Naive B cell (primary cell): ENCODE data around the gene FER. TPM values are rescaled to one million over a fixed set of nuclear protein-coding genes. Genes with fewer than 3 reads are reported as not detected.
"Not testable (repeated sequence)": the region's sequence is repeated elsewhere in the genome, so short reads cannot be mapped to it uniquely, and the experiment has no call there.

Source experiments
- ATAC-seq, 2 donors: fragments of 150-1000 bp; cut with Tn5 transposase; 2 replicates each; pipeline ENCODE4 v1.10.0; 2021; ENCODE audit warnings: low read depth in 2 of 2, mild to moderate bottlenecking in 2 of 2, moderate library complexity in 2 of 2
- DNase-seq: peaks from one replicate; pipeline ENCODE4 v3.0.0; 2022
- H3K27ac Mint-ChIP-seq, 6 donors: one replicate each; pipeline ENCODE4 v1.8.0; 2020 to 2022; ENCODE audit warnings: mild to moderate bottlenecking in 6 of 6, mixed read lengths in 6 of 6, moderate library complexity in 5 of 6, inconsistent platforms in 2 of 6
- H3K27me3 Mint-ChIP-seq, 3 donors: one replicate each; pipeline ENCODE4 v1.8.0; 2021 to 2022; ENCODE audit warnings: mixed read lengths in 3 of 3, mild to moderate bottlenecking in 1 of 3
- H3K36me3 Mint-ChIP-seq, 2 donors: one replicate each; pipeline ENCODE4 v1.8.0; 2020 to 2022; ENCODE audit warnings: mixed read lengths in 2 of 2, inconsistent platforms in 1 of 2, mild to moderate bottlenecking in 1 of 2
- H3K4me1 Mint-ChIP-seq, 3 donors: one replicate each; pipeline ENCODE4 v1.8.0; 2020 to 2022; ENCODE audit warnings: mixed read lengths in 3 of 3, inconsistent platforms in 1 of 3, mild to moderate bottlenecking in 1 of 3, moderate library complexity in 1 of 3
- H3K4me3 Mint-ChIP-seq, 8 donors: one replicate each; pipeline ENCODE4 v1.8.0; 2020 to 2022; ENCODE audit warnings: mild to moderate bottlenecking in 8 of 8, mixed read lengths in 8 of 8, moderate library complexity in 8 of 8, inconsistent platforms in 2 of 8
- H3K9me3 Mint-ChIP-seq, 7 donors: one replicate each; pipeline ENCODE4 v1.8.0; 2020 to 2022; ENCODE audit warnings: mixed read lengths in 7 of 7, mild to moderate bottlenecking in 5 of 7, inconsistent platforms in 2 of 7, moderate library complexity in 1 of 7
- polyA plus RNA-seq, 6 donors: library from polyadenylated mRNA; unstranded; fragments of 300-500 nt; fragmentation: Illumina TruSeq; gene quantifications; one replicate each; pipeline ENCODE4 v1.2.3, GENCODE V29; 2021; ENCODE audit warnings: low read depth in 6 of 6

Gene FER
- 10 to 100 TPM in 5 of 6 donors, 1 to 10 TPM in 1; 9.6 to 21.0 (median 17.2) TPM for polyA plus RNA-seq

GRCh38 chr5:108747774-108748400 lies at the start of gene FER:
TSS of gene FER (plus strand) at chr5:108747897. CDS start at chr5:108798183, 50,286 bp downstream.
- H3K4me1 Mint-ChIP-seq = peaks cover 11 to 17% (median 17%) of the 10 kb centered on the region in 3 donors
- peak within 1 kb of the TSS; percentile 91 to 100 (median 98) for H3K27ac Mint-ChIP-seq
- no peaks in the 10 kb centered on the region for H3K27me3 Mint-ChIP-seq
- peak within 1 kb of the TSS; percentile 88 to 98 (median 94) for H3K4me3 Mint-ChIP-seq
- H3K36me3 Mint-ChIP-seq = no peaks in the 10 kb centered on the region
- H3K9me3 Mint-ChIP-seq = no peaks in the 10 kb centered on the region
- DNase-seq (peak; percentile 76), ATAC-seq (peak; percentile 39 to 43)

DNA sequence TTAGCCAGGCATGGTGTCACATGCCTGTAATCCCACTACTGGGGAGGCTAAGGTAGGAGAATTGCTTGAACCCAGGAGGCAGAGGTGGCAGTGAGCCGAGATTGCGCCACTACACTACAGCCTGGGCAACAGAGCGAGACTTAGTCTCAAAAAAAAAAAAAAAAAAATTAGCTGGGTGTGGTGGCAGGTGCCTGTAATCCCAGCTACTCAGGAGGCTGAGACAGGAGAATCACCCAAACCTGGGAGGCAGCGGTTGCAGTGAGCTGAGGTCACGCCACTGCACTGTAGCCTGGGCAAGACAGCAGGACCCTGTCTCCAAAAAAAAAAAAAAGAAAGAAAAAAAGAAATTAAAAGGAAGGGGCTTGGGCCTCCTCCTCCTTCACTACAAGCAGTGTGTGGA lies 47.3 kb upstream of the FER start:
- DNase-seq, H3K4me3 Mint-ChIP-seq, H3K36me3 Mint-ChIP-seq, H3K4me1 Mint-ChIP-seq, ATAC-seq, H3K27me3 Mint-ChIP-seq, H3K9me3 Mint-ChIP-seq, H3K27ac Mint-ChIP-seq: not testable (repeated sequence)

GRCh38 chr5:108700930-108701329 lies 46.8 kb upstream of the FER start:
- no peak for DNase-seq
- Mint-ChIP-seq H3K36me3 (no peaks in the 10 kb centered on the region), H3K4me1 (peaks cover 0 to 3% (median 0%) of the 10 kb centered on the region in 3 donors), H3K27ac (no peak overlapping the region), H3K9me3 (peaks cover 0 to 2% (median 0%) of the 10 kb centered on the region in 7 donors), H3K4me3 (no peak overlapping the region), H3K27me3 (peaks cover 0 to 4% (median 0%) of the 10 kb centered on the region in 3 donors)
- ATAC-seq = no peak

GRCh38 chr5:108702546-108702945 lies 45.2 kb upstream of the FER start:
- no peak for ATAC-seq
- Mint-ChIP-seq H3K36me3 (no peaks in the 10 kb centered on the region), H3K27ac (no peak overlapping the region), H3K4me3 (no peak overlapping the region), H3K9me3 (no peaks in the 10 kb centered on the region), H3K27me3 (peaks cover 0 to under 1% (median 0%) of the 10 kb centered on the region in 3 donors), H3K4me1 (peaks cover 0 to 3% (median 0%) of the 10 kb centered on the region in 3 donors)
- no peak for DNase-seq

GRCh38 chr5:108703313-108703712 lies 44.4 kb upstream of the FER start:
- ATAC-seq (no peak), DNase-seq (no peak)
- Mint-ChIP-seq H3K4me1 (peaks cover 0 to 3% (median 0%) of the 10 kb centered on the region in 3 donors), H3K36me3 (no peaks in the 10 kb centered on the region), H3K9me3 (no peaks in the 10 kb centered on the region), H3K27ac (no peak overlapping the region), H3K4me3 (no peak overlapping the region), H3K27me3 (no peaks in the 10 kb centered on the region)

- no peaks in the 10 kb centered on the region for H3K9me3 Mint-ChIP-seq
- H3K4me3 Mint-ChIP-seq = no peak overlapping the region
- H3K27me3 Mint-ChIP-seq = peaks cover 0 to 9% (median 0%) of the 10 kb centered on the region in 3 donors
- H3K36me3 Mint-ChIP-seq = no peaks in the 10 kb centered on the region
- no peak overlapping the region for H3K27ac Mint-ChIP-seq
- no peak for DNase-seq
- ATAC-seq = no peak
- H3K4me1 Mint-ChIP-seq = no peaks in the 10 kb centered on the region
These were observed 40.6 kb upstream of the FER start for GRCh38 chr5:108707141-108707540.

DNA sequence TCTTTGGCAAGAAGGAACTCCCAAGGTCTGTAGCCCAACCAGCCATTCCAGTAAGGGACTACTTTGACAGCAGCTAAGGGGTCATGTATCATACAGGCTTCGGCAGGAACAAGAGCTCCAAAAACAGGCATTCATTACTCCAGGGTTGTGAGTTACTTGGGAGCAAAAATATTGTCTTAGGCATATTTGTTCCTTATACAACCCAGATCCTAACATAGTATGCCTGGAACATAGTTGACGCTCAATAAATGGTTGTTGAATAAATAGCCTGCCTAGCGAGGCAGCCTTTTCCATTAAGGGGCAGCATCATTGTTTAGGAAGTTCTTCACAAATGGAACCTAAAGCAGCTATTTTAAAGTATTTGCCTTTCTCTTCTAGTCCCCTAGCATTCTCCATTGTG lies 35.8 kb upstream of the FER start:
- peaks cover 0 to 17% (median 4%) of the 10 kb centered on the region in 3 donors for H3K27me3 Mint-ChIP-seq
- H3K9me3 Mint-ChIP-seq = no peaks in the 10 kb centered on the region
- H3K4me3 Mint-ChIP-seq = no peak overlapping the region
- DNase-seq (no peak), ATAC-seq (no peak)
- peaks cover 0 to 3% (median 0%) of the 10 kb centered on the region in 3 donors for H3K4me1 Mint-ChIP-seq
- no peaks in the 10 kb centered on the region for H3K36me3 Mint-ChIP-seq
- no peak overlapping the region for H3K27ac Mint-ChIP-seq

- Mint-ChIP-seq H3K27ac (no peak overlapping the region), H3K36me3 (no peaks in the 10 kb centered on the region), H3K27me3 (peaks cover 0 to 12% (median 4%) of the 10 kb centered on the region in 3 donors), H3K9me3 (no peaks in the 10 kb centered on the region), H3K4me3 (no peak overlapping the region), H3K4me1 (peaks cover 0 to 3% (median 0%) of the 10 kb centered on the region in 3 donors)
- ATAC-seq (no peak), DNase-seq (no peak)
These were observed 32.3 kb upstream of the FER start for GRCh38 chr5:108715408-108715807.

DNA sequence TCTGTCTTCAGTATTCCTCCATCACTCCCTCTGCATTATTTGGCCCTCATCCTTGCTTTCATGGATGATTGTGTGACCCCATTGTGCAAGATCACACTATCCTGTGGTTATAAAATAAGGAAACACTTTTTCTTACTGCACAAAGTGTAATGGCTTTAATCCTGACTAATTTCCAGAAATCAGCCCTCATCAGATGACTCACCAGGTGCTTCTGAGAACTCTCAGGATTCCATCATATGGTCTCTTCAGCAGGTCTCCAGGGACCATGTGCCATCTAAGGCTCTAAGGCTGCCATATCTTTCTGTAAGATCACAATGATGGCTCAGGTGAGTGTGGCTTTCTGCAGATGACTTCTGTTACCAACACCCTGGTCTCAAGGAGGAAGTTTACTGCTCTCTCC lies 27.3 kb upstream of the FER start:
- ATAC-seq = no peak
- Mint-ChIP-seq H3K27me3 (no peaks in the 10 kb centered on the region), H3K27ac (peak overlapping the region in 1 of 6 donors; percentile 23), H3K4me1 (peaks cover 0 to 4% (median 0%) of the 10 kb centered on the region in 3 donors), H3K36me3 (no peaks in the 10 kb centered on the region), H3K4me3 (no peak overlapping the region), H3K9me3 (no peaks in the 10 kb centered on the region)
- no peak for DNase-seq

DNA sequence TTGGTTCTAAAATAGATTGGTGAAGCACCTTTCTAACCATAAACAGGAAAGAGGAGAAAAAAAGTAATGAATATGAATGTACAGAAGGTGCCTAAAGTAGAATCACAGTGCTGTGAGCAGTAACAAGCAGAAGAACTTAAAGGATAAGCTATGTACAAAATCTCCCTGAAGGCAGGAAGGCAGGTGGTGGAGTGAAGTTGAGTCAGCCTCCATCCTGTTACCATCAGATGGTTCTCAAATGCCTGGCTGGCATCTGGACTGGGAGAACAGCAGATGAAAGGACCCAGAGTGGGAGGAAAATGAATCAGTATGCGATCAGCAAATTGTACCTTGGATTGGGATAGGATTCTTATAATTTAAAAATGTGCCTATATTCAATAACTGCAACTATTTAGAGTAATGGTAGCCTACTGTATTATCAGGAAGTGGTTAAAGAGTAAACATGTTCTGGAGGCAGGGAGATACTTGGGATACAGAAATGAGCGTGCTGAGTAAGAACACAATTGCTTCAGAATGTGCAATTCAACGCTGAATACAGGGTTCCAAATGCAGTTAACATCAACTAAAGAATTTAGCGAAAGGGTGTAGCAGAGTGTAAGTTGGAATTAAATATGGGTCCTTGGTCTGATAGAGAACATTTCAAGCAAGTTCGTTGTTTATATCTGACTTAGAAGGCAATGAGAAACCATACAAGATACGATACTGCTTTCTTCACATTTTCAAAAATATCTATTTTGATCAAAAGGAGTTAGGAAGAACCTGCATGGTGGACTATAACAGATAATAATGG lies 21.1 kb upstream of the FER start:
- DNase-seq = no peak
- no peaks in the 10 kb centered on the region for H3K27me3 Mint-ChIP-seq
- H3K36me3 Mint-ChIP-seq = no peaks in the 10 kb centered on the region
- peak overlapping the region; percentile 84 to 98 (median 94) for H3K4me3 Mint-ChIP-seq
- H3K9me3 Mint-ChIP-seq = no peaks in the 10 kb centered on the region
- ATAC-seq = no peak
- H3K4me1 Mint-ChIP-seq = peaks cover 34 to 44% (median 38%) of the 10 kb centered on the region in 3 donors
- H3K27ac Mint-ChIP-seq = peak overlapping the region; percentile 93 to 99 (median 98)

DNA sequence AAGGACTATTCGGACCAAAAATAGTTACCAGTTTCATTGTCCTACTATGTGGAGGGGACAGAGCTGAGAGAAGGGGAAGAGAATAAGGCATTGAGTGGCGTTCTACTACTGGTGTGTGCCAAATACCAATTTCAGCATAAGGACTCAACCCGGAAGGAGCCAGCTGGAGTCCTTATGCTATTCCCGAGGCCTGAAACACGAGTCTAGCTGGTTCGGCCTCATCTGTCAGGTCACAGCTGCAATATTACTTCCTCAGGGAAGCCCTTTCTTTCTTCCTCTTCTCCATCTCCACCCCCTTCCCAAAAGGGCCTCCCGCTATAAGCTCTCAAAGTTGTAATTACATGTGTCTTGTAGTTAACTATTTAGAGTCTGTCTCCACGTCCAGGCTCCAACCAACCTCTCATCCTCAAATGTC lies 20.5 kb upstream of the FER start:
- Mint-ChIP-seq H3K27ac (peak overlapping the region; percentile 93 to 99 (median 98)), H3K27me3 (no peaks in the 10 kb centered on the region), H3K9me3 (no peaks in the 10 kb centered on the region), H3K36me3 (no peaks in the 10 kb centered on the region), H3K4me1 (peaks cover 34 to 44% (median 38%) of the 10 kb centered on the region in 3 donors), H3K4me3 (peak overlapping the region; percentile 84 to 98 (median 94))
- peak; percentile 2 to 4 for ATAC-seq
- DNase-seq = no peak

GRCh38 chr5:108727651-108728565 lies 19.8 kb upstream of the FER start:
- DNase-seq (peak; percentile 83), ATAC-seq (peak; percentile 72 to 73)
- no peaks in the 10 kb centered on the region for H3K9me3 Mint-ChIP-seq
- no peaks in the 10 kb centered on the region for H3K36me3 Mint-ChIP-seq
- H3K27ac Mint-ChIP-seq = peak overlapping the region; percentile 93 to 99 (median 98)
- no peaks in the 10 kb centered on the region for H3K27me3 Mint-ChIP-seq
- H3K4me1 Mint-ChIP-seq = peaks cover 38 to 51% (median 42%) of the 10 kb centered on the region in 3 donors
- peak overlapping the region; percentile 84 to 98 (median 94) for H3K4me3 Mint-ChIP-seq
